GM03348 (cell line): ENCODE measurements around the gene RUNDC1.

Experiments
- DNase-seq: peaks from one replicate; pipeline ENCODE4 v3.0.0; 2012; ENCODE audit warnings: low spot score

The RUNDC1 gene

GRCh38 chr17:43018932-43019331 is 38.6 kb downstream of the RUNDC1 start:
- DNase-seq, result no peak

GRCh38 chr17:43019418-43019817 is 39.1 kb downstream of the RUNDC1 start:
- DNase-seq, result peak; percentile 38

- DNase-seq, result no peak
These were observed 39.8 kb downstream of the RUNDC1 start for GRCh38 chr17:43020030-43020621.

GRCh38 chr17:43020789-43021740 is 40.7 kb downstream of the RUNDC1 start:
- peak; percentile 91 for DNase-seq

- DNase-seq, result peak; percentile 94
These were observed 41.6 kb downstream of the RUNDC1 start, which contains the start of gene VAT1 for GRCh38 chr17:43021741-43022512. VAT1 (minus strand) TSS chr17:43022385; CDS start chr17:43022322, 63 bp downstream.

GRCh38 chr17:43024407-43025289 is 44.3 kb downstream of the RUNDC1 start, which contains the start of gene RND2:
RND2 (plus strand) TSS chr17:43025231; CDS start chr17:43025348, 117 bp downstream.
- DNase-seq, result peak; percentile 97

GRCh38 chr17:43025290-43025657 is 44.9 kb downstream of the RUNDC1 start:
- DNase-seq, result no peak

- DNase-seq, result no peak
These were observed 45.6 kb downstream of the RUNDC1 start for GRCh38 chr17:43025766-43026537.

GRCh38 chr17:43026595-43026994 is 46.2 kb downstream of the RUNDC1 start:
- no peak for DNase-seq

GRCh38 chr17:43027091-43028032 is 47.0 kb downstream of the RUNDC1 start:
- no peak for DNase-seq

- no peak for DNase-seq
These were observed 48.0 kb downstream of the RUNDC1 start for GRCh38 chr17:43028221-43028861.

- DNase-seq, result no peak
These were observed 49.9 kb downstream of the RUNDC1 start for GRCh38 chr17:43030137-43030767.

GRCh38 chr17:43031666-43032065 is 51.3 kb downstream of the RUNDC1 start:
- no peak for DNase-seq

- no peak for DNase-seq
These were observed 53.9 kb downstream of the RUNDC1 start for GRCh38 chr17:43033948-43034881.

GRCh38 chr17:43034894-43035293 is 54.5 kb downstream of the RUNDC1 start:
- no peak for DNase-seq

- DNase-seq, result no peak
These were observed 59.3 kb downstream of the RUNDC1 start for GRCh38 chr17:43039646-43040045.

- no peak for DNase-seq
These were observed 60.3 kb downstream of the RUNDC1 start for GRCh38 chr17:43040655-43041054.
